Adrenal gland (tissue), 12 donors: Measurements from ENCODE around the gene BBOX1. TPM values are rescaled to one million over a fixed set of nuclear protein-coding genes. Genes with fewer than 3 reads are reported as not detected.

Source experiments
- DNase-seq, 7 donors: peaks; one replicate each; pipeline ENCODE4 v3.0.0-alpha.2; 2019 to 2020
- H3K27ac ChIP-seq, 5 donors: fragments of 200-600 bp; sonication (generic) in 4 of 5; 1 replicate in 3 of 5; 2 replicates in 2 of 5; pipeline versions ENCODE4 v1.5.1 to v1.8.0; 2016 to 2020; ENCODE audit warnings: mild to moderate bottlenecking in 1 of 5
- H3K27me3 ChIP-seq: fragments of 200-600 bp; 2 replicates; pipeline ENCODE4 v1.8.0; 2021
- H3K36me3 ChIP-seq, 2 donors: fragments of 200-600 bp; replicated peaks in 1 of 2; 1 replicate in 1 of 2; 2 replicates in 1 of 2; pipeline versions ENCODE4 v1.5.1 to v1.8.0; 2018 to 2022
- H3K4me1 ChIP-seq, 2 donors: fragments of 200-600 bp; replicated peaks in 1 of 2; 1 replicate in 1 of 2; 2 replicates in 1 of 2; pipeline versions ENCODE4 v1.5.1 to v1.8.0; 2018 to 2021
- H3K4me3 ChIP-seq, 4 donors: fragments of 200-600 bp; sonication (generic) in 3 of 4; one replicate each; pipeline ENCODE4 v1.5.1; 2016 to 2018
- H3K9me3 ChIP-seq, 3 donors: fragments of 200-600 bp; sonication (generic) in 1 of 3; replicated peaks in 1 of 3; 1 replicate in 2 of 3; 2 replicates in 1 of 3; pipeline versions ENCODE4 v1.5.1 to v1.8.0; 2016 to 2021
- POLR2A ChIP-seq, 2 donors: fragments of 450-650 bp; IDR thresholded peaks; one replicate each; pipeline ENCODE4 v1.6.1; 2017; ENCODE audit warnings: antibody characterized with exemption in 2 of 2, mild to moderate bottlenecking in 2 of 2, moderate library complexity in 1 of 2
- WGBS, 4 donors: extraction: QIAGEN DNeasy Blood & Tissue Kit in 2 of 4; methylation state at CpG; one replicate each; pipeline versions ENCODE4 v1.1.5 to v1.1.7; 2013 to 2017; 5-methylcytosine and 5-hydroxymethylcytosine counted together
- intact Hi-C, 2 donors: fragments of 100-400 bp; cut with DNase I; formaldehyde crosslinking; loops; one replicate each; pipeline versions ENCODE4 v1.14.1 to v1.15.0; 2022 to 2023
- polyA plus RNA-seq, 3 donors: library from polyadenylated mRNA; stranded (reverse); fragments of 200-250 nt in 2 of 3; fragments of 350-450 nt in 1 of 3; fragmentation: Illumina TruSeq in 1 of 3; extraction: RNeasy Lipid Tissue Mini Kit (QIAGEN cat#74804) in 1 of 3; gene quantifications; one replicate each; pipeline ENCODE4 v1.2.3, GENCODE V29; 2013 to 2014
- total RNA-seq, 9 donors: library from RNA; depleted of rRNA in 4 of 9; stranded (reverse); fragments of >200 nt in 4 of 9; fragments of 120-200 nt in 1 of 9; fragmentation: NEBNext Ultra II Directional in 1 of 9; extraction: Animal tissue kit (Norgen Biotek cat#: 25700) in 1 of 9; gene quantifications; one replicate each; pipeline versions ENCODE4 v1.1.0 to v1.2.4, GENCODE V29; 2013 to 2023
- TF ChIP-seq, protein P1 (sequence below), 6 experiments: fragments of 450-650 bp in 4 of 6; fragments of 200-600 bp in 2 of 6; sonication (generic) in 1 of 6; IDR thresholded peaks; 1 replicate in 5 of 6; 2 replicates in 1 of 6; pipeline versions ENCODE4 v1.5.1 to v1.8.0; 2016 to 2021; ENCODE audit warnings: antibody characterized with exemption in 6 of 6, mild to moderate bottlenecking in 2 of 6, moderate library complexity in 1 of 6
- donor health status: healthy with polysubstance abuse.
- donor health status: Bipolar disorder and iron deficiency.
- donor health status: DM: yes; HTN: yes; CAD: no.
- donor health status: DM: no; HTN: no; CAD: no.
- donor health status: DM: no; HTN: no; CAD: no.
- donor health status: DM: yes; HTN: yes; CAD: no.

BBOX1 gene
- total and polyA plus RNA-seq, 12 donors, result 0.28 TPM; not detected in 11

DNA sequence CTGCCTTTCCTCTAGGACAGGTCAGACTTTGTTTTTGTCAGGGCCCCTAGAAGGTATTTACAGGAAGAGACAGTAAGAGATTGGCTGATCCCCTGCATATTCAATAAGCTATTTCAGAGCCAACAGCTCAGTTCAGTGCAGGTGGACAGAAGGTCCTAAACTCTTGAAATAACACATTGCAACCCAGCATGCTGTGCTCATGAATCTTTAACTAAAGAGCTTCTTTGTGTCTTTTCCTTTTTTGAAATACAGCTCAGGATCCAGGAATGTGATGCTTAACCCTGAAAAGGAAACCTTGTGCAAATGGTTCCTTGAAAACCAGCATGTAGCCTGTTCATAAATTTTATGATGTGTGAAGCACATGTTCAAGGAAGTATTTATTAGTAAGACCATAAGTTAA is 43.9 kb downstream of the BBOX1 start:
- Histone ChIP-seq H3K4me3 (no peak overlapping the region), H3K27ac (no peak overlapping the region), H3K4me1 (no peaks in the 10 kb centered on the region), H3K9me3 (no peaks in the 10 kb centered on the region), H3K27me3 (no peaks in the 10 kb centered on the region), H3K36me3 (no peaks in the 10 kb centered on the region)
- intact Hi-C loops, result no loop called here
- no peak for DNase-seq
- TF ChIP-seq POLR2A (IDR thresholded peaks at IDR 0.05), result no peak
- TF ChIP-seq, protein P1, sequence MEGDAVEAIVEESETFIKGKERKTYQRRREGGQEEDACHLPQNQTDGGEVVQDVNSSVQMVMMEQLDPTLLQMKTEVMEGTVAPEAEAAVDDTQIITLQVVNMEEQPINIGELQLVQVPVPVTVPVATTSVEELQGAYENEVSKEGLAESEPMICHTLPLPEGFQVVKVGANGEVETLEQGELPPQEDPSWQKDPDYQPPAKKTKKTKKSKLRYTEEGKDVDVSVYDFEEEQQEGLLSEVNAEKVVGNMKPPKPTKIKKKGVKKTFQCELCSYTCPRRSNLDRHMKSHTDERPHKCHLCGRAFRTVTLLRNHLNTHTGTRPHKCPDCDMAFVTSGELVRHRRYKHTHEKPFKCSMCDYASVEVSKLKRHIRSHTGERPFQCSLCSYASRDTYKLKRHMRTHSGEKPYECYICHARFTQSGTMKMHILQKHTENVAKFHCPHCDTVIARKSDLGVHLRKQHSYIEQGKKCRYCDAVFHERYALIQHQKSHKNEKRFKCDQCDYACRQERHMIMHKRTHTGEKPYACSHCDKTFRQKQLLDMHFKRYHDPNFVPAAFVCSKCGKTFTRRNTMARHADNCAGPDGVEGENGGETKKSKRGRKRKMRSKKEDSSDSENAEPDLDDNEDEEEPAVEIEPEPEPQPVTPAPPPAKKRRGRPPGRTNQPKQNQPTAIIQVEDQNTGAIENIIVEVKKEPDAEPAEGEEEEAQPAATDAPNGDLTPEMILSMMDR (IDR thresholded peaks at IDR 0.05), result no peak

DNA sequence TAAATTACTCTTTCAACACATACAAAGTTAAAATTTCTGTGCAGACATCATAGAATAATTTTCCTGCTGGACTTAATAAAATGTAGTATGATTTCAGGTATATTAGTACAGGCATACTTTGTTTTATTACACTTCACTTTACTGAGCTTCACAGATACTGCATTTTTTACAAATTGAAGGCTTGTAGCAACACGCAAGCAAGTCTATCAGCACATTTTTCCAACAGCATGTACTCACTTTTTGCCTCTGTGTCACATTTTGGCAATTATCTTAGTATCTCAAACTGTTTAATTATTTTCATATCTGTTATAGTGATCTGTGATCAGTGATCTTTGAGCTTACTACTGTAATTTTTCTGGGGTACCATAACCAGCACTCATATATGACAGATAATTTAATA is 44.5 kb downstream of the BBOX1 start:
- Histone ChIP-seq H3K9me3 (no peaks in the 10 kb centered on the region), H3K27ac (no peak overlapping the region), H3K4me1 (no peaks in the 10 kb centered on the region), H3K36me3 (no peaks in the 10 kb centered on the region), H3K4me3 (no peak overlapping the region), H3K27me3 (no peaks in the 10 kb centered on the region)
- no peak for TF ChIP-seq POLR2A (IDR thresholded peaks at IDR 0.05)
- TF ChIP-seq, protein P1 (IDR thresholded peaks at IDR 0.05), result no peak
- intact Hi-C loops, result no loop called here
- 80 to 93% (median 83%) methylated on average over 1 of the region's 1 CpG for WGBS, 4 donors
- no peak for DNase-seq

DNA sequence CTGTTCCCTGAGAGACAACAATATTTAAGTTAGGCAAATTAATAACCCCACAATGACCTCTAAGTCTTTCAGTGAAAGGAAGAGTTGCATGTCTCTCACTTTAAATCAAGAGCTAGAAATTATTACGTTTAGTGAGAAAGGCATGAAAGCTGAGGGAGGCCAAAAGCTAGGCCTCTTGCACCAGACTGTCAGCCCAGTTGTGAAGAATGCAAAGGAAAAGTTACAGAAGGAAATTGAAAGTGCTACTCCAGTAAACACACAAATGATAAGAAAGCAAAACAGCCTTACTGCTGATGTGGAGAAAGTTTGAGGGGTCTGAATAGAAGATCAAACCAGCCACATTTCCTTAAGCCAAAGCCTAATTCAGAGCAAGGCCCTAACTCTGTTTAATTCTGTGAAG is 45.0 kb downstream of the BBOX1 start:
- 0 to 53% (median 0%) methylated on average over 1 of the region's 1 CpG for WGBS, 4 donors
- no peak overlapping the region for H3K27ac ChIP-seq

GRCh38 chr11:27087432-27087831 is 46.8 kb downstream of the BBOX1 start:
- Histone ChIP-seq H3K4me1 (no peaks in the 10 kb centered on the region), H3K27ac (no peak overlapping the region), H3K36me3 (no peaks in the 10 kb centered on the region), H3K9me3 (no peaks in the 10 kb centered on the region), H3K4me3 (no peak overlapping the region), H3K27me3 (no peaks in the 10 kb centered on the region)
- WGBS, 4 donors, result 72 to 81% (median 78%) methylated on average over 2 of the region's 2 CpGs
- DNase-seq, result no peak
- TF ChIP-seq, protein P1 (IDR thresholded peaks at IDR 0.05), result no peak
- TF ChIP-seq POLR2A (IDR thresholded peaks at IDR 0.05), result no peak
- intact Hi-C loops, result no loop called here

More for the DNA sequence above, 45.0 kb downstream of the BBOX1 start:
- no peak for DNase-seq
- no peak overlapping the region for H3K4me3 ChIP-seq
- intact Hi-C loops, result no loop called here
- no peaks in the 10 kb centered on the region for H3K9me3 ChIP-seq
- H3K36me3 ChIP-seq, result no peaks in the 10 kb centered on the region
- TF ChIP-seq, protein P1 (IDR thresholded peaks at IDR 0.05), result no peak
- no peak for TF ChIP-seq POLR2A (IDR thresholded peaks at IDR 0.05)
- H3K4me1 ChIP-seq, result no peaks in the 10 kb centered on the region
- H3K27me3 ChIP-seq, result no peaks in the 10 kb centered on the region
